ENCODE data around the gene SLC43A3.
A peak's percentile ranks its signal among the peaks of the same experiment; 100 is the strongest.
"Not testable (repeated sequence)": the region's sequence is repeated elsewhere in the genome, so short reads cannot be mapped to it uniquely, and the experiment has no call there.

SLC43A3 gene

DNA sequence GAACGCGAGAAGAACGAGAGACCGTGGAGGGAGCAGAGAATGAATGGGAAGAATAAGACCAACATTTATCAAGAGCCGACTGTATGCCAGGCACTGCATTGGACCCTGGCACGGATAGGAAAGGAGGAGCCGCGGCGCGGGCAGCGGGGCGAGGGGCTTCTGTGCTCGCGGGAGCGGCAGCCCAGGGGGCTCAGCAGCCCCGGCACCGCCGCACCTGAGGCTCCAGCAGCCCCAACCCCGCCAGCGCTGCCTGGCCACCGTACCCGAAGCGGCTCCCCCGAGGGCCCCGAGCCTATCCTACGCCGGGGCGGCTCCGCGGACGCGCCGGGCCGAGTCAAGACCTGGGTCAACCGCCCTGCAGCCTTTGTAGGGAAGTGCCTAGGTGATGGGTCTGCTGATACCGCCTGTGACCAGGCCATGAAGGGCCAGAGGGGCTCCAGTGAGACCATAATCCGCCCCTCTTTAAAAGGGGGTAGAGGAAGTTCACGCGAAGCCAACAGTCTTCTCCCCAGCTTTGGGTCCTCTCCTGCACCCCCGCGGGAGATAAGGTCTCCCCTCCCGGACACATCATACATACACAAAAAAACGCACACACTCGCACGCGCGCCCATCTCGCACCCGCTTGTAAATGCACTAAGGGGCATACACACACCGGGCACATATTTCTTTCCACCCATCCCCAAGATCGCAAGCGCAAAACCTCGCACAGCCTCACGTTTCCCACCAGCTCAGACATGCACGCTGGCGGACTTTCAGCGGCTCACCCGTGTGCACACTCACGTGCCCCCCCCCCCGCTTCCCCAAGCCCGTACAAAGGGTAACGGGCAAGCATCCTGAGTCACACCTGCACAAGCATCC is 32.5 kb upstream of the SLC43A3 start:
- no peak for DNase-seq (ENCODE audit: low read depth)

DNA sequence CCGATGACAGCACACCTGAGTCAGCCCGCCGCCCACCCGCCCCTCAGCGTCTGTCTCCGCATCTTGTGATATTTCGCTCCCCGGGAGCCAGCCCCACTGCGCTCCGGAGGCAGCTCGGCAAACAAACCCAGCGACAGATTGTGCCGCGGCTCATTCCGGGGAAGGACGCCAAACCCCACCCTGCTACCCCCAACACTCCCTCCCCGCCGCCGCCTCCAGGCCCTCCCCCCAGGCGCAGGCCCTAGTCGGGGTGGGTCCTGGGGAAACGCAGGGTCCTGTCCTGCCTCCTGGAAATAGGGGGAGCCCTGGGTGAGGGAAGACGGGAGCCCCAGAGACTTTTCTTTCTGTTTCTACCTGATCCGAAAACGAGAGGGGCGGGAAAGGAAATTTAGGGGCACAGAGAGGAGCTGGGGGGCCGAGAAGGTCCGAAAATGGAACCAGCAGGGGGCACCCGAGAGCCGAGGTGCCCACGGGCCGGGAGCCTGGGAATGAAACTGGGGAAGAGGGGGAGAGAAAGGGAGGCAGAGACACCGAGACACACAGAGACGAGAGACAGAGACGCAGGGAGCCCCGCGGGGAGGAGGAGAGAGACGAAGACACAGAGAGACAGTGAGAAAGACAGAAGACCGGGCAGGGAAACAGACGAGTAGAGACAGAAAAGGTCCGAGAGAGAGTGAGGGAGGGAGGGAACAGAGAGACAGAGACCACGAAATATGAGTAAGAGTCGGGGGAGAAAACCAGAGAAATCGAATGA is 31.7 kb upstream of the SLC43A3 start:
- DNase-seq (ENCODE audit: low read depth): no peak

DNA sequence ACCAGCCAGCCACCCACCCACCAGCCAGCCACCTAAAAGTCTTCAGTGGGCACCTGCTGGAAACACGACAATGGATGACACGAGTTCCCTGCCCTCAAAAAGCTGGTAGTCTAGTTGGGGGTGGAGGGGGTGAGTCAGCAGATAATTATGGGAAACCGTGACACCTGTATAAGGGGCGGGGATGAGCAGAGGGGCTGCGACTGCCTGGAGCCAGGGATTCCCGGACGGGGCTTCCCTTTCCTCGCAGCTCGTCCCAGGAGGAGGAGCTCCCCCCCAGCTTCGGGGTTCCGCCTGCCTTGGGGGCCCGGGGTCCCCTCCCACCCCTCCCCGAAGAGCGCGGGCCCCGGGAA is 31.1 kb upstream of the SLC43A3 start:
- no peak for DNase-seq (ENCODE audit: low read depth)

DNA sequence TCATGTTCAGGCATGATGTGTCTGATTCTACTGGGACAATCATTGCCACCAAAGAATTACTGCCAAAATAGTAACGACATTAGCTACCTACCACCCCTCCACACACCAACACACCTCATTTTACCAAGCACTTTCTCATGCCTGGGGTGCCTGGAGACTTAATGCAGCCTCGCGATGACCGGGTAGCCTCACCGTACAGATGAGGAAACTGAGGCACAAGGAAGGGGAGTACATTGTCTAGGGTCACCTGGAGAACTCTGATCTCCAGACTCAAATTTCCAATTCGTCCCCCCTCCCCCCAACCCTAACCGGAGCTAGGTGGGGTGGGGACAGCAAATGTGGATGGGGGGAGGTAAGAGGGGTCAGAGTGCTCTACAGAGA is 30.7 kb upstream of the SLC43A3 start:
- DNase-seq (ENCODE audit: low read depth): no peak

DNA sequence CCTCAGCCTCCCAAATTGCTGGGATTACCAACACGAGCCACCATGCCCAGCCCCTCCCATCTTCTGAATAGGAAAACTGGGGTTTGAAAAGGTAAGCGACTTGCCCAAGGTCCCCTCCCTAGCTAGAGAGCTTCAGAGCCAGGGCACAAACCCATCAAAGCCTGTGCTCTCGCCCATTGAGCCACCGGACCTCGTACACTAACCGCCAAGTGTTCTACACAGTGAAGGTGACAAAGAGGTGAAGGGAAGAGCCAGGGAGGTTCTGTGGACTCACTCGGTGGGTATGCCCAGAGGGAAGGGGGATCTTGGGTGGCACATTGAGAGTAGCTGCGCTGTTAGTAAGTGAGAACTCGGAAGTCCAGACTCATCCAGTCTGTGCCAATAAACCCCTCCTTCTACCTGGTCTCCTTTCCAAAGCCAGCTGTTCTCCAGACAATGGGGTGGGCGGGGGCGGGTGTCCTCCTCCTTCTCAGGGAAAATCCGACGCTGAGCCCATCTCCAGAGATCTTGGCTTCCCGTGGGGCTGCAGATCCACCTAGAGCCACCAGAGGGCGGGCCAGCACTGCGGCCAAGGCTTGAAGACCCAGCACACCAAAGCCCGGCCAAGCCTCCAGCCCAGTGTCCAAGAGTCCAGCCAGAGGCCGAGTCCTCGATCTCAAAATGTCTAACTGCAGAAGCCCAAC is 30.2 kb upstream of the SLC43A3 start:
- DNase-seq (ENCODE audit: low read depth): peak; percentile 61

DNA sequence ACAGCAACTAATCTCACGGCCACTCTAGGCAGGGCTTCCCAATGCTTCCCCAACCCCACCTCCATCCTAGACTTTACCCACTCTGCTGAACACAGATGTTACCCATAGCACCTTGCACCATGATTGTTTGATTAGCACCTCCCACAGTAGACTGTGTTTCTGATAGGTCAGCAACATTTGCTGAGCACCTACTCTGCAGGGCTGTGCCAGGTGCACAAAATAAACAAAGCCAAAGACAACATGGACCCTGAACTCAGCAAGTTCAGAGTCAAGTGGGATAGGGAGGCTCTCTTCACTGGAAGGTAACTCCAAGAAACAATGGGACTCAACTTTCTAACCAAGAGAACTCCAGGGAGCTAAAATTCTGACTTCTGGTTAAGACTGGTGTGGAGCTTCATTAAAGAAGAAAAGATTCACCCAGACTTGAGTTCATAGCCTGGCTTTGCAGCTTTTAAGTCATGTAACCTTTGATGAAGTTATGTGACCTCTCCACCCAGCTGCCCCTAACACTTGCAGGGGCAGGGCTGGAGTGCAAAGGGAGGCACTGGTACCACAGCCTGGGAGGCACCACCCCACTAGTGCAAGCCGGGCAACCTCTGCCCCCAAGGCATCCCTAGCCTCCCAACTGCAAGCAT is 26.7 kb upstream of the SLC43A3 start:
- DNase-seq (ENCODE audit: low read depth): no peak

DNA sequence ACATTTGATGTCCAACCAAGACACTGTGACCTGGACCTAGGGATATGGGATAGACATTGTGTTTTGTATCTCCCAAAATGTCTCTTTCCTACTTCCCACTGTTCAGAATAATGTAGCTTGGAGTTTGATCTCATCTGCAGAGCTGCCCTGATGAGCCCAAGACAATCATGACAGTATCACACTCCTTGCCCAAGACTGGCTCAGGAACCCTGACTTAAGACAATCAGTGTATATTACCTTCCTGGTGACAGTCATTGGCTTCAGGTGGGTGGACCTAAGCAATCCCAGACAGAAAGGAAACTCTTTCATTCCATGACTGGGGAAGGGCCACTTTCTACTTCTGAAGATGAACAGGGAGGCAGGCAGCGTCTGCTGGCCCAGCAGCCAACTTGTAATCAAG is 19.1 kb upstream of the SLC43A3 start:
- no peak for DNase-seq (ENCODE audit: low read depth)

DNA sequence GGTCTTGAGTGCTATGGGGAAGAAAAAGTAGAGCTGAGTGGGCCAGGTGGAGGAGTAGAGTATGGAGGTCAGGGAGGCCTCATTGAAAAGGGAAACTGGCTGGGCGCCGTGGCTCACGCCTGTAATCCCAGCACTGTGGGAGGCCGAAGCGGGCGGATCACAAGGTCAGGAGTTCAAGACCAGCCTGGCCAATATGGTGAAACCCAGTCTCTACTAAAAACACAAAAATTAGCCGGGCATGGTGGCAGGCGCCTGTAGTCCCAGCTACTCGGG is 18.1 kb upstream of the SLC43A3 start:
- DNase-seq (ENCODE audit: low read depth): not testable (repeated sequence)

DNA sequence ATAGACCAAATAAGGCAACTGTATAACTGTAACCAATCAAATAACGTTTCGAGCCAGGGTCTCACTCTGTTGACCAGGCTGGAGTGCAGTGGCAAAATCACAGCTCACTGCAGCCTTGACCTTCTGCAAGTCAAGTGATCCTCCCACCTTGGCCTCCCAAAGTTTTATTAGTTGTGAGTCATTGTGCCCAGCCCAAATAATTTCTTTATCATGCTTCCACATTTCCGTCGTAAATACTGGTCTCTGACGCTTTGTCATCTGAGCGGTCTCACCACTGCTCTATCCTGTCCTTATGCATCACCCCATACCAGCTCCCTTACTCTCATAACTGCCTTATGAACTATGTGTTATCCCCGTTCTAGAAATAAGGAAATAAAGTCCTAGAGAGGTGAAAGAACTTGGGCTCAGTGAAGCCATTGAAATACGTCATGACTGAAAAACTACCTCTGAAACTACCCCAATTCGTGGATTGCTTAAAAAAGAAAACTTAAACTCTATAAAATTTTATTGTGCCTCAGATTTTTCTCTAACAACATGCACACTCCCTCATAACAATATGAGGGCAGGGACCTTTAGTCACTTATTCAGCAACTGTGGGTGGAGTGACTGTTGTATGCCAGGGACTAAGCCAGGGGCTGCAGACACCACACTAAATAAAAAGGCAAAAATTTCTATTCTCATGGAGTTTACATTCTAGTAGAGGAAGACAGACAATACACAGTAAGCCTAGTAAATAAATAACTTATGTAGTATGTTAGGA is 17.6 kb upstream of the SLC43A3 start:
- DNase-seq (ENCODE audit: low read depth): no peak

DNA sequence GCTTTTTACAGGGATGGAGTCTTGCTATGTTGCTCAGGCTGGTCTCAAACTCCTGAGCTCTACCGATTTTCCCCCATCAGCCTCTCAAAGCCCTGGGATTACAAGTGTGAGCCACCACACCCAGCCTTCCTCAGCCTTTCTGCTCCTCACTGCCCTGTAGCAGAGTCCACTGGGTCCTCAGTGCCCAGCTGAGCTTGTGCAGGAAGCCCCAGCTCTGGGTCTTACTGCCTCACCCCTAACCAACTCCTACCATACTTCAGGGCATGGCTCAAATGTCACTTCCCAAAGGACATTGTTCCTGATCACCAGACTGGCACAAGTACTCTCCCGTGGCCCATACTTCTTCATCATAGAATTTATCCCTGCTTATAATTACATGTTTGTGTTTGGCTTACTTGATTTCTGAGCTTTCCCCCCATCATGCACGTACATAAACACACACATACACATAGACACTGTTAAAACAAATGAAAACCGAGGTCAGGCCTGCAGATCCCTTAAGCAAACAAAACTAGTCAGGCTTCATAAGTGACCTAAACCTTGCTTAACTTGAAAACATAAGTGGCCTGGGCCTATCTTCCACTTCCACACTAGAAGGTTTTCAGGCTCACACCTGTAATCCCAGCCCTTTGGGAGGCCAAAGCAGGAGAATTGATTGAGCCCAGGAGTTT is 14.0 kb upstream of the SLC43A3 start:
- DNase-seq (ENCODE audit: low read depth): no peak

DNA sequence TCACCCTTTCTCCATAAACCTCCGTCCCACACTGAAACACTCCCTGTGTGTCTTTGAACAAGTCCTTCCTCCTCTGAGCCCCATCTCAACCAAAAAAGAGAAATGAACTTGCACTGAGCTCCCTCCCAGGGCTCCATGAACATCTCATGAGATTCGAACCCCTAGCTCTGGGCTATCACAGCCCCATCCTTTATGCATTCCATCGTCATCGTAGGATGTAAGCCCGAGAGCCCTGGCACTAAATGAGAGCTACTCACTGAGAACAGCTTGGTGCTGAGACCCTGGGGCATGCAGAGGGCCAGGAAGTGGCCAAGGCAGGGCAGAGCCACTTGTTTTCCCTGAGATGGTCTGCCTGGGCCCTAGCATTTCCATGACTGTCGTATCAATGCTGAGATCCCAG is 12.9 kb upstream of the SLC43A3 start:
- no peak for DNase-seq (ENCODE audit: low read depth)

DNA sequence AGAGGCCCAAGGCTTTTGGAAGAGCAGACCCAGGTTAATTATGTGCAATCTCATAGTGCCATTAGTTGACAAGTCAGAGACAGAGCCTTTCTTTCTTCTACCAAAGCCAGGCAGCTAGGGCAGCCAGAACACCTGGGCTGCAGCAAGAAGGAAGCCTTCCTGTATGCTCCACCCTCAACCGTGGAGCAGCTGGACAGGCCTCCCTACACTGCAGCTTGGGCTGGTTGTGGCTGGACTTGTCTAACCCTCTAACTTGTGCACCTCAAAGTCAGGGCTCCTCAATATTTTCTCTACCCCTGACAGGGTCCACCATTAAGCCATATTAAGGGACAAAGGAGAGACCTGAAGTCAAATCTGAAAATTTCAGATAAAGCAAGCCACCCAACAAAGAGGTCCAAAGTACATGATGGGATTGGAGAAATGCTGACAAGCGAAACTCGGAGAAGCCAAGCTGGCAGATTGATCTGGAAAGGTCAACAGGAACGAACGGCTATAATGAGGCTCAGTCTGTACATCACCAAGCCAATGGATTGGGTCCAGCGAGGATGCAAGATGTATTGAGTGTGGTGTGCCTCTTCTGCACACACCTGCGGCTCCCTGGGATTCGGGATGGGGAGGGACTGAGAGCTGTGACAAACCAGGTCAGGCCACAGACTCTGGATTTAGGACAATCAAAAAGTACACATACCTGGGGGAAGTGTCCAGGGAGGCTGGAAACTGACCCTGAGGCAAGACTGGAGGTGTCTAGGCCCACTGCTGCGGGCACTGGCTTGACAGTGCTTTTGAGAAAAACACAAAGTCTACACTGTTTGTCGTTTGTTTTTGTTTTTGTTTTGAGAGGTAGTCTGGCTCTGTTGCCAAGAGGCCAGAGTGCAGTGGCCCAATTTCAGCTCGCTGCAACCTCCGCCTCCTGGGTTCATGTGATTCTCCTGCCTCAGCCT is 11.7 kb upstream of the SLC43A3 start:
- no peak for DNase-seq (ENCODE audit: low read depth)

DNA sequence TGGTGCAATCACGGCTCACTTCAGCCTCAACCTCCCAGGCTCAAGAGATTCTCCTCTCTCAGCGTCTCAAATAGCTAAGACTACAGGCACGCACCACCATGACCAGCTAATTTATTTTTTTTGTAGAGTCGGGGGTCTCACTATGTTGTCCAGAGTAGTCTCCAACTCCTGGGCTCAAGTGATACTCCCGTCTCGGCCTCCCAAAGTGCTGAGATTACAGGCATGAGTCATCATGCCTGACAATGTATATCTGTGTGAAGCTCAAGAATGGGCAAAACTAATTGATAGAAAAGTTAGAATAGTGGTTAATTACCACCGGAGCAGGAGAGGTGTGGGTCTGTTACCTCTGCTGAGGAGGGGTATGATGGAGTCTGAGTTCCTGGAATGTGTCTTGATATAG is 9.1 kb upstream of the SLC43A3 start:
- no peak for DNase-seq (ENCODE audit: low read depth)

DNA sequence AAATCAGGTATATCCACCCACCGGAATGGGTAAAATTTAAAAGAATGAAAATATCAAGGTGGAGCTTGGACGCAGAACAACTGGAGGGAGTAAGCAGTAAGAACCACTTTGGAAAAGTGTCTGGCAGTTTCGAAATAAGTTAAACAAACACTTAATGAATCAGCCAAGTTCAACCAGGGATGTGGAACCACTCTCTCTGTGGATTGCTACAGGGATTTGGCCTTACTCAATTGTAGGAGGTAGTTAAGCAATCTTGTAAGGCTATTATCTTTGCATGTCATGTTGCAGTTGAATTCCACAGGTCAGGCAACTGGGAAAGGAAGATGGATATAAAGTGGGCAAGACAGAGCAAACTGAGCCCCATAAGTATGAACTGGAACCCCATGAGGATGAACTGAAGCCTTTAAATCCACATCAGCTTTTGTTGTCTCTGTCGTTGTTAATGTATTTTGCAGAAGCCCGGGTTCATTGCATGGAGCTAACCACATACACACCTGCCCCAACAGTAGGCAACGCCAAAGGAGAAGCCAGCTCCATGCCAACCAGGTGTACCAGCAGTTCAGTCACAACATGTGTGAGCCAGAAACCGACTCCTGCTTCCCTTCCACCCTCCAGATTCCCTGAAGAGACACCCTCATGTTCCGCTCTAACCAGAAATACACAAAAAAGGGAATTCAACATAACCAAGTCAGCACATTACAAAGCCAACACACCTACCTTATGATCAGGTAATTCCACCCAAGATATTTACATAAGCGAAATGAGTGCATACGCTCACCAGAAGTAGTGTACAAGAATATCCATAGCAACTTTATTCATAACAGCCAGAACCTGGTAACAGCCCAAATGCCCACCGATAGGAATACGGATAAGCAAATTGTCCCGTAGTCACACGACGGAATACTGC is 8.0 kb upstream of the SLC43A3 start:
- no peak for DNase-seq (ENCODE audit: low read depth)

DNA sequence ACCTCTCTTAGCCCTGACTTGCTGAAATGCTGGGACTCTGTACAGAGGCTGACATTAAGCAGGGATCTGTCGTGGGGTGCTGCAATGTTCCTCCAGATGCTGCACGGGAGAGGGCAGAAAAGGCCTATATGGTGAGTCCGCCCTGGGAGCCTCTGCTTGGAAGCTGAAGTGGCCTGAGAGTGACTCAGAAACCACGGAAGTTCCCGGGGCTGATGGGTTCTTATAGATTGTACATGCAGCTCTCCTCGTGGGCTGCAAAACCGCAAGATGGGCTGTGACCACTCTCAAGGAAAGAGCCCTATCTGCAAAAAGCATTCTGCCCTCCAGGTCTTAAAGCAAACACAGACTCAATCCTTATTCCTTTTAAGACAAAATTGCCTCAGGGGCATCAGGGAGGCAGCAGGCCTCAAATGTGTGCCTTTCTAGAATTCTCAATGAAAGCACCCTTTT is 5.8 kb upstream of the SLC43A3 start:
- no peak for DNase-seq (ENCODE audit: low read depth)

DNA sequence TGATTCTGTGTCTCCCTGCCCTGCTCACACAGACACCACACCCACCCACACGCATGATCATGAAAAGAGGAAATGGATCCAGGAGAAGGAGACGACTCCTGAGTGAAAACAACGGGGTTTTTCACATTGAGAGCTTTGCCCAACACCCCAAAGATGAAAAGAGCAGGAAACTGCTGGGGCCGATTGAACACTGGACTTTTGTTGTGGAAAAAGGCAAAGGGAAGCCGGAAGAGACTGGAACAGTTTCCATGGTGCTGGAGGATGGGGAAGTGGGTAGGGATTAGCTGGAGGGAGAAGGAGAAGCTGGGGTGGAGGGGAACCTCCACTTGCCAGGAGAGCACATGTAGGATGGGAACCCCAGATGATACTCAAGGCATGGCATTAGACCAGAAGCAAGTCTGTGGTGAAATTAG is 5.2 kb upstream of the SLC43A3 start:
- no peak for DNase-seq (ENCODE audit: low read depth)

DNA sequence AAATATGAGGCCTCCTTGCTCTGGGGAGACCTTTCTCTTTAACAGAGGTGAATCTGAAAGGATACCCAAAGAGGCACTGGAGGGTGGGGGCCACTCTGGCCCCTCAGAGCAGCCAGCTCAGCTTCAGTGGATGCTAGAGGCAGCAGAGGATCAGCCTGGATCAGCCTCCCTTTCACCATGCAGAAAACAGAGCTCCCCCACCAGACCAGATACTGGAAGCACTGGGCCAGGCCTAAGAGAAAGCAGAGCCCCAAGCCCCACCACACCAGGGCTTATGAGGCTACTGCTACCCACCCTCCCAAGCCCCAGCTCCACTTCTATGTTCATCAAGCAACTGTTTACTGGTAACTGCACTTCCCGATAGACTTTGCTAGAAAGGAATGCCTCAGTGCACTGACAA is 4.0 kb upstream of the SLC43A3 start:
- DNase-seq (ENCODE audit: low read depth): no peak

DNA sequence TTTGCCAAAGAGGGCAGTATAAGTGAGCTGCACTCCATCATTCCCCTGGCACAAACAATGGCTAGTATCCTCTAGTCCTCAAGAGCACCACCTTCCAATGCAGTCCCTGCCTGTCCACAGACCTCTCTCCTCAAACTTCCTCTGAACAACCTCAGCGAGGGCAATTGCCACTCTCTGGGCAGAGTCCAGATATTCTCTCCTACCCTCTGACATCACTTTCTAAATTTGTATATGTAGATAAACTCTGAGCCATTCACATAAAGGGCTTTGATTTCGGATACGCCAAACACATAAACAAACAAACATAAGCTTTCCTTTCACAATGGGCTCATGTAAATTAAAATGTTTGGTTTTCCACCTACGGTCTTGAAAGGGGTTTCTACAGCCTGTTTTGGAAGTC is 3.0 kb upstream of the SLC43A3 start:
- DNase-seq (ENCODE audit: low read depth): no peak

DNA sequence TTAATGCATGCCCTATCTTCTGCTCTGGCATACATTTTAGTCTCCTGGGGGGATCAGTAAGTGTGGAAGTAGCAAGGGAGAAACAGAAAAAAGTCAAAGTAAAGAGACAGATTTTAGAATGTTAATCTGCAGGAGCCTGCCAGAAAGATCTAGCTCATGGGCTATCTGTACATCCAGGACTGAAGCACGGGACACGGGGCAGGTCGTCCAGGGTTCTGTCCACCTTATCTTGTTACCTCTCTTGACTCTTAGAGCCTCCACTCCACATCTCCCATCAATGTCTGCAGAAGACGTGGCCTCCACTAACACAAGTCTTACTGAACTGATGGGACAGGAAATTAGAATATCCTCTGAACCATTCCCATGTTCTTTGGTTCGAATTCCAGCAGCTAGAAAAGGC is 1.7 kb upstream of the SLC43A3 start:
- no peak for DNase-seq (ENCODE audit: low read depth)

Measured in HS-27A (cell line).